Measurements from ENCODE around the gene RPS14.
"Not testable (repeated sequence)": the region's sequence is repeated elsewhere in the genome, so short reads cannot be mapped to it uniquely, and the experiment has no call there.

Gene RPS14

GRCh38 chr5:150422075-150422474 lies 27.5 kb downstream of the RPS14 start:
- TF ChIP-seq CTCF (IDR thresholded peaks at IDR 0.05; ENCODE audit: poor library complexity, severe bottlenecking): no peak
- no peak for DNase-seq (ENCODE audit: low spot score)
- Histone ChIP-seq H3K9me3 (ENCODE audit: severe bottlenecking) (no peaks in the 10 kb centered on the region), H3K4me3 (ENCODE audit: severe bottlenecking) (no peak overlapping the region), H3K27ac (ENCODE audit: poor library complexity, severe bottlenecking) (no peak overlapping the region), H3K4me1 (ENCODE audit: insufficient read depth, poor library complexity, severe bottlenecking) (no peaks in the 10 kb centered on the region), H3K36me3 (ENCODE audit: low read depth) (no peaks in the 10 kb centered on the region), H3K27me3 (ENCODE audit: insufficient read depth, poor library complexity, severe bottlenecking) (no peaks in the 10 kb centered on the region)
- ATAC-seq (ENCODE audit: low read depth): no peak; the same call in 2 of the 3 replicates

GRCh38 chr5:150419630-150420270 lies 29.8 kb downstream of the RPS14 start:
- ATAC-seq (ENCODE audit: low read depth): no peak
- no peaks in the 10 kb centered on the region for H3K9me3 ChIP-seq (ENCODE audit: severe bottlenecking)
- no peaks in the 10 kb centered on the region for H3K27me3 ChIP-seq (ENCODE audit: insufficient read depth, poor library complexity, severe bottlenecking)
- H3K36me3 ChIP-seq (ENCODE audit: low read depth): no peaks in the 10 kb centered on the region
- DNase-seq (ENCODE audit: low spot score): no peak
- H3K4me1 ChIP-seq (ENCODE audit: insufficient read depth, poor library complexity, severe bottlenecking): no peaks in the 10 kb centered on the region
- no peak overlapping the region for H3K27ac ChIP-seq (ENCODE audit: poor library complexity, severe bottlenecking)
- TF ChIP-seq CTCF (IDR thresholded peaks at IDR 0.05; ENCODE audit: poor library complexity, severe bottlenecking): no peak
- no peak overlapping the region for H3K4me3 ChIP-seq (ENCODE audit: severe bottlenecking)

- H3K27ac ChIP-seq (ENCODE audit: poor library complexity, severe bottlenecking); H3K36me3 ChIP-seq (ENCODE audit: low read depth); H3K4me1 ChIP-seq (ENCODE audit: insufficient read depth, poor library complexity, severe bottlenecking); H3K4me3 ChIP-seq (ENCODE audit: severe bottlenecking); H3K27me3 ChIP-seq (ENCODE audit: insufficient read depth, poor library complexity, severe bottlenecking); DNase-seq (ENCODE audit: low spot score); H3K9me3 ChIP-seq (ENCODE audit: severe bottlenecking); ATAC-seq (ENCODE audit: low read depth): not testable (repeated sequence)
These were observed 35.4 kb downstream of the RPS14 start for GRCh38 chr5:150413902-150414790.

DNA sequence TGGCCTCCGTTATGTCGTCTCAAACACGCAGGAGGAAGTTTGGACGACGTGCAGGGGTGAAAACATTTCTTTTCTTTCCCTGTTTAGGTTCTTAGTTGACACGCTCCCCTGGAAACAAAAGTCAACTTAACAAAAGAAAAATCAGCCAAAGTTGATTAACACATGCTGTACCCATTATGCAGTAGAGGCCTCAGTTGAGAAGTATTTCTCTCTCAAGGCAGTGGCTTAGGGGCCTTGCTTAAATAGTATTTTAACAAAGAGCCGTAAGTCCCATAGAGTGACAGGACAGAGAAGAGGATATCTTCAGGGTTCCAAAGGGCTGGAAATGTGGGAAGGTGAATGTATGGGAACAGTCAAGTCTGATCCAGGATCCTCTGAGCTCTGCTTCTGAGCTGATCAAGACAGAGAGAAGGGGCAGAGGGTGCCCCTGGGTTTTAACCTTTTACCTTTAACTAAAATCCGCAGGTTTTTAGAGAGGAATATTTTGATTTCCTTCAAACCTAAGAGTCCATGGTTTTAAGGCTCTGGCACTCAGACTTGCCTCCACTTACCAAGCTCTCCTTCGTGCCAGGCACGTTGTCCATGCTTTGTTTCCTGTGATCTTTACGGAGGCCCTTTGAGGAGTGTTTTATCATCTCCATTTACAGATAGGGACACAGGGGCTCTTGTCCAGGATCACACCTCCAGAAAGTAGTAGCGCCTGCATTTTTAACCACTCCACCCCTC lies 36.2 kb downstream of the RPS14 start:
- Histone ChIP-seq H3K27ac (ENCODE audit: poor library complexity, severe bottlenecking) (no peak overlapping the region), H3K36me3 (ENCODE audit: low read depth) (no peaks in the 10 kb centered on the region), H3K27me3 (ENCODE audit: insufficient read depth, poor library complexity, severe bottlenecking) (no peaks in the 10 kb centered on the region), H3K9me3 (ENCODE audit: severe bottlenecking) (no peaks in the 10 kb centered on the region), H3K4me3 (ENCODE audit: severe bottlenecking) (no peak overlapping the region), H3K4me1 (ENCODE audit: insufficient read depth, poor library complexity, severe bottlenecking) (no peaks in the 10 kb centered on the region)
- TF ChIP-seq CTCF (IDR thresholded peaks at IDR 0.05; ENCODE audit: poor library complexity, severe bottlenecking): no peak
- ATAC-seq (ENCODE audit: low read depth) (no peak), DNase-seq (ENCODE audit: low spot score) (no peak)

Measured in RWPE2 (cell line).